H1 (cell line): ENCODE results near the gene SPAG17. TPM values are rescaled to one million over a fixed set of nuclear protein-coding genes. Genes with fewer than 3 reads are reported as not detected.

ENCODE experiments used
- CTCF ChIA-PET: fragments of 300-600 bp; sonication (Branson Sonifier 250); formaldehyde crosslinking; loops from one replicate; lab custom pipeline; 2021; ENCODE audit not compliant: partially characterized antibody; lab: Charles Lee
- POLR2A ChIA-PET: fragments of 300-600 bp; sonication (Branson Sonifier 250); formaldehyde crosslinking; loops from one replicate; lab custom pipeline; 2021; ENCODE audit warnings: inconsistent platforms; ENCODE audit not compliant: partially characterized antibody; lab: Charles Lee
- DNase-seq, 2 experiments: peaks; one replicate each; pipeline versions ENCODE4 v3.0.0 to v3.0.0-alpha.2; 2010 to 2022; ENCODE audit warnings: low spot score in 2 of 2, low read depth in 1 of 2, mixed read lengths in 1 of 2
- FAIRE-seq: peaks from 2 replicates; lab custom pipeline; 2011; peaks lifted over from hg19 to GRCh38; lab: Jason Lieb, UNC
- H2AFZ ChIP-seq: 2 replicates; pipeline ENCODE4 v1.8.1; 2012; ENCODE audit warnings: low read length, inconsistent platforms
- H2AK5ac ChIP-seq: 2 replicates; pipeline ENCODE4 v1.6.1; 2013; ENCODE audit warnings: low read depth, low read length
- H2BK120ac ChIP-seq: replicated peaks from 2 replicates; pipeline ENCODE3; 2013; ENCODE audit warnings: low read depth, low read length, inconsistent platforms
- H2BK12ac ChIP-seq: 2 replicates; pipeline ENCODE4 v1.6.1; 2013; ENCODE audit warnings: low read depth, low read length
- H2BK15ac ChIP-seq: 2 replicates; pipeline ENCODE4 v1.6.1; 2013; ENCODE audit warnings: low read length
- H2BK20ac ChIP-seq: 2 replicates; pipeline ENCODE4 v1.6.1; 2013; ENCODE audit warnings: low read length
- H2BK5ac ChIP-seq: 2 replicates; pipeline ENCODE4 v1.6.1; 2013; ENCODE audit warnings: low read depth, low read length
- H3K14ac ChIP-seq: 2 replicates; pipeline ENCODE4 v1.6.1; 2013; ENCODE audit warnings: inconsistent platforms; ENCODE audit not compliant: insufficient read length
- H3K18ac ChIP-seq: 2 replicates; pipeline ENCODE4 v1.6.1; 2013; ENCODE audit warnings: low read length; ENCODE audit errors: extremely low read depth
- H3K23ac ChIP-seq: 2 replicates; pipeline ENCODE4 v1.6.1; 2013; ENCODE audit warnings: inconsistent platforms; ENCODE audit not compliant: insufficient read length
- H3K23me2 ChIP-seq: 2 replicates; pipeline ENCODE4 v1.6.1; 2013; ENCODE audit warnings: low read depth, low read length
- H3K27ac ChIP-seq: 2 replicates; pipeline ENCODE4 v1.6.1; 2011; ENCODE audit warnings: low read depth, low read length, inconsistent platforms
- H3K27me3 ChIP-seq, 4 experiments: replicated peaks in 1 of 4; 1 replicate in 1 of 4; 2 replicates in 3 of 4; pipeline versions ENCODE4 v1.6.1 to v1.8.1; 2011 to 2013; ENCODE audit warnings: low read length in 3 of 4, mild to moderate bottlenecking in 3 of 4, inconsistent platforms in 2 of 4, mixed read lengths in 2 of 4, moderate library complexity in 1 of 4; ENCODE audit not compliant: control insufficient read depth in 3 of 4, insufficient read depth in 3 of 4; ENCODE audit errors: extremely low read depth in 1 of 4
- H3K36me3 ChIP-seq, 4 experiments: 2 replicates each; pipeline versions ENCODE4 v1.6.1 to v1.8.1; 2011 to 2013; ENCODE audit warnings: mild to moderate bottlenecking in 4 of 4, low read length in 3 of 4, moderate library complexity in 2 of 4, control low read depth in 1 of 4, inconsistent platforms in 1 of 4; ENCODE audit not compliant: insufficient read depth in 4 of 4, control insufficient read depth in 2 of 4
- H3K4ac ChIP-seq: replicated peaks from 2 replicates; pipeline ENCODE3; 2013; ENCODE audit warnings: low read length, low read depth, mixed read lengths, inconsistent platforms; ENCODE audit not compliant: insufficient read length
- H3K4me1 ChIP-seq, 4 experiments: replicated peaks in 1 of 4; 1 replicate in 1 of 4; 2 replicates in 3 of 4; pipeline versions ENCODE4 v1.6.1 to v1.8.1; 2011 to 2013; ENCODE audit warnings: low read length in 3 of 4, inconsistent platforms in 2 of 4, mixed read lengths in 1 of 4; ENCODE audit not compliant: insufficient read depth in 4 of 4, control insufficient read depth in 3 of 4
- H3K4me2 ChIP-seq, 2 experiments: 2 replicates each; pipeline versions ENCODE4 v1.6.1 to v1.8.1; 2011 to 2013; ENCODE audit warnings: low read depth in 2 of 2, low read length in 2 of 2, control low read depth in 1 of 2, inconsistent platforms in 1 of 2, mild to moderate bottlenecking in 1 of 2; ENCODE audit not compliant: insufficient read depth in 1 of 2
- H3K4me3 ChIP-seq, 4 experiments: fragments of 200-600, 300-600 bp in 1 of 4; sonication (generic), shearing (Covaris generic), sonication (Bioruptor Twin) in 1 of 4; 2 replicates each; pipeline versions ENCODE4 v1.5.1 to v1.8.1; 2011 to 2016; ENCODE audit warnings: low read length in 4 of 4, low read depth in 3 of 4, control low read depth in 2 of 4, inconsistent platforms in 2 of 4, mild to moderate bottlenecking in 2 of 4, mixed read lengths in 1 of 4, moderate library complexity in 1 of 4; ENCODE audit not compliant: insufficient read depth in 2 of 4; ENCODE audit errors: extremely low read depth in 1 of 4
- H3K56ac ChIP-seq: replicated peaks from 2 replicates; pipeline ENCODE3; 2013; ENCODE audit warnings: low read depth, mild to moderate bottlenecking, mixed read lengths, low read length, inconsistent platforms; ENCODE audit not compliant: insufficient read length
- H3K79me1 ChIP-seq: 2 replicates; pipeline ENCODE4 v1.6.1; 2013; ENCODE audit warnings: low read depth, low read length, control low read depth
- H3K79me2 ChIP-seq, 2 experiments: 2 replicates each; pipeline versions ENCODE4 v1.6.1 to v1.8.1; 2012 to 2013; ENCODE audit warnings: low read length in 2 of 2, mild to moderate bottlenecking in 2 of 2, inconsistent platforms in 1 of 2; ENCODE audit not compliant: insufficient read depth in 2 of 2, control insufficient read depth in 1 of 2
- H3K9ac ChIP-seq, 4 experiments: replicated peaks in 1 of 4; 1 replicate in 1 of 4; 2 replicates in 3 of 4; pipeline versions ENCODE4 v1.6.1 to v1.8.1; 2011 to 2013; ENCODE audit warnings: low read depth in 3 of 4, low read length in 3 of 4, control low read depth in 2 of 4, mild to moderate bottlenecking in 2 of 4, moderate library complexity in 2 of 4, inconsistent platforms in 1 of 4; ENCODE audit errors: extremely low read depth in 1 of 4
- H3K9me3 ChIP-seq, 2 experiments: 2 replicates each; pipeline versions ENCODE4 v1.6.1 to v1.8.1; 2012 to 2013; ENCODE audit warnings: mild to moderate bottlenecking in 2 of 2, moderate library complexity in 2 of 2, control low read depth in 1 of 2, inconsistent platforms in 1 of 2, low read depth in 1 of 2, low read length in 1 of 2, mixed read lengths in 1 of 2; ENCODE audit not compliant: insufficient read depth in 2 of 2
- H4K20me1 ChIP-seq, 2 experiments: replicated peaks in 1 of 2; 2 replicates each; pipeline versions ENCODE3 to v1.8.1; 2011 to 2013; ENCODE audit warnings: inconsistent platforms in 2 of 2, low read length in 2 of 2, mild to moderate bottlenecking in 1 of 2; ENCODE audit not compliant: insufficient read depth in 2 of 2, control insufficient read depth in 1 of 2
- H4K5ac ChIP-seq: 2 replicates; pipeline ENCODE4 v1.6.1; 2013; ENCODE audit warnings: low read length, low read depth, mixed read lengths, inconsistent platforms; ENCODE audit not compliant: insufficient read length
- H4K8ac ChIP-seq: 2 replicates; pipeline ENCODE4 v1.8.0; 2013; ENCODE audit warnings: mild to moderate bottlenecking, moderate library complexity, low read length, inconsistent platforms; ENCODE audit not compliant: insufficient read depth; ENCODE audit errors: extremely low read depth
- H4K91ac ChIP-seq: replicated peaks from 2 replicates; pipeline ENCODE3; 2013; ENCODE audit warnings: low read length, mixed read lengths, inconsistent platforms; ENCODE audit not compliant: insufficient read length
- BRCA1 ChIP-seq: IDR thresholded peaks from 2 replicates; pipeline ENCODE4 v1.6.1; 2012; ENCODE audit warnings: low read depth, low read length, improper control_type of control experiment
- CBX5 ChIP-seq: fragments of 300-800, 300-1000 bp; sonication (generic); IDR thresholded peaks from 2 replicates; pipeline ENCODE4 v1.7.1; 2016; ENCODE audit warnings: antibody characterized with exemption, low read length, low read depth
- HDAC6 ChIP-seq: IDR thresholded peaks from one replicate; pipeline ENCODE4 v1.7.1; 2012; ENCODE audit warnings: low read depth, mild to moderate bottlenecking, inconsistent platforms, low read length, moderate library complexity
- JUN ChIP-seq: IDR thresholded peaks from 2 replicates; pipeline ENCODE4 v1.6.1; 2011; ENCODE audit warnings: low read depth, mild to moderate bottlenecking, improper control_type of control experiment, low read length
- NANOG ChIP-seq: IDR thresholded peaks from 2 replicates; pipeline ENCODE4 v1.6.1; 2011; ENCODE audit warnings: low read length, low read depth, mild to moderate bottlenecking, inconsistent platforms; ENCODE audit not compliant: insufficient read depth, poor library complexity, severe bottlenecking
- RBBP5 ChIP-seq: IDR thresholded peaks from 2 replicates; pipeline ENCODE4 v1.7.1; 2012; ENCODE audit warnings: low read depth, mild to moderate bottlenecking, inconsistent platforms, low read length, moderate library complexity, borderline replicate concordance
- TAF7 ChIP-seq: optimal IDR thresholded peaks from 2 replicates; pipeline ENCODE3; 2011; ENCODE audit warnings: low read depth, mild to moderate bottlenecking, inconsistent platforms, low read length, moderate library complexity, borderline replicate concordance
- ZNF274 ChIP-seq: IDR thresholded peaks from 2 replicates; pipeline ENCODE4 v1.7.0; 2012; ENCODE audit warnings: low read length, borderline replicate concordance; ENCODE audit errors: extremely low read depth
- WGBS, 2 experiments: shearing (Covaris generic) in 1 of 2; methylation state at CpG; one replicate each; pipeline versions ENCODE4 v1.1.6 to v1.1.7; 2013 to 2015; ENCODE audit warnings: low lambda C conversion rate in 2 of 2, mixed read lengths in 2 of 2, inconsistent platforms in 1 of 2, low coverage in 1 of 2, missing lambda C conversion rate in 1 of 2; ENCODE audit not compliant: insufficient replicate concordance in 2 of 2, insufficient coverage in 1 of 2, insufficient read length in 1 of 2; ENCODE audit errors: extremely low coverage in 1 of 2, missing lambda C conversion rate in 1 of 2; 5-methylcytosine and 5-hydroxymethylcytosine counted together
- polyA plus RNA-seq, 7 experiments: library from polyadenylated mRNA; depleted of rRNA in 3 of 7; stranded (reverse) in 5 of 7; unstranded in 2 of 7; fragments of >200 nt in 5 of 7; fragments of 200-250 nt in 2 of 7; gene quantifications; 1 replicate in 5 of 7; 2 replicates in 1 of 7; 4 replicates in 1 of 7; pipeline versions ENCODE4 v1.2.1 to v1.2.3, GENCODE V29; 2011 to 2013; ENCODE audit warnings: missing spikeins in 2 of 7, mixed read lengths in 2 of 7
- total RNA-seq: library from RNA; stranded (reverse); fragmentation: NEBNext Ultra II Directional; extraction: Animal tissue kit (Norgen Biotek cat#: 25700); gene quantifications from 2 replicates; pipeline ENCODE4 v1.2.1, GENCODE V29; 2021

Gene SPAG17
- total and polyA plus RNA-seq, 2 of the 8 experiments (the other 6 are each of a cell fraction or from before 2014, with no cell fraction given), result 0.56 to 0.62 TPM

DNA sequence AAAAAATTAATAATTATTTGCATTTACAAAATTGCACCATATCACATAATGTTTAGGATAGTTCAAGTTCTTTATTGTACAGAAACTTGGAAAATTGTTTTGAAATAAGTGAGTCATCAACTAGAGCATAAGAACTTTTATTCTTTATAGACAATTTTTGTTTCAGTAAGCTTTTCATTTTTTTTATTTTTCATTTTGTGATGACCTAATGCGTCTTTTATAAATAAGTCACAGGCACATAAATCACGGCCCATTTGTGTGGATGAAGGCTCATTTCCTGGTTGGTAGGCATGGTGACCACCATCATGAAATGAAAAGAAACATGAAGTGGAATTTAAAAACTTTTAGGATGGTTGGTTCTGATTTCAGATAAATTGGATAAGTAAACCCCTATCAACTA is 39.3 kb downstream of the SPAG17 start:
- Histone ChIP-seq H3K9ac (no peak overlapping the region), H4K8ac (no peak overlapping the region), H2AK5ac (no peak overlapping the region), H3K27ac (no peak overlapping the region), H3K14ac (no peak overlapping the region), H3K18ac (no peak overlapping the region), H2BK120ac (no peak overlapping the region), H2AFZ (no peak overlapping the region), H4K5ac (no peak overlapping the region), H4K20me1 (no peaks in the 10 kb centered on the region), H3K4me1 (peaks cover 0 to 2% (median 0%) of the 10 kb centered on the region in 4 experiments; a peak in 1 of 7 replicates), H3K4me2 (no peak overlapping the region), H3K4ac (no peak overlapping the region), H3K4me3 (no peak overlapping the region), H4K91ac (no peak overlapping the region), H3K27me3 (no peaks in the 10 kb centered on the region), H3K23me2 (no peaks in the 10 kb centered on the region), H2BK12ac (no peak overlapping the region), H2BK20ac (no peak overlapping the region), H3K79me1 (no peaks in the 10 kb centered on the region), H2BK15ac (no peak overlapping the region), H3K79me2 (no peaks in the 10 kb centered on the region), H3K36me3 (no peaks in the 10 kb centered on the region), H3K9me3 (no peaks in the 10 kb centered on the region), H3K56ac (no peak overlapping the region), H2BK5ac (no peak overlapping the region), H3K23ac (no peak overlapping the region)
- WGBS, 2 experiments, result 100% methylated on average over 2 of the region's 2 CpGs; no CpG with 5 or more reads in 1 of the 2 experiments
- CTCF ChIA-PET, result interaction anchor here (1.2 kb wide), 1 partner anchor 849 kb away, joined by 3 read pairs; no protein-coding TSS in a partner anchor
- no peak for FAIRE-seq
- POLR2A ChIA-PET, result no interaction called here
- no peak for DNase-seq
- TF ChIP-seq CBX5 (no peak), NANOG (no peak), HDAC6 (no peak), RBBP5 (no peak), TAF7 (no peak), JUN (no peak), ZNF274 (no peak), BRCA1 (no peak)
